ENCODE measurements around the gene ZNF473. TPM values are rescaled to one million over a fixed set of nuclear protein-coding genes. Genes with fewer than 3 reads are reported as not detected.
A peak's percentile ranks its signal among the peaks of the same experiment; 100 is the strongest.

ZNF473 gene
- total RNA-seq, 1 donor from 2014 or later, result 12.4 TPM

- Mint-ChIP-seq H3K27me3 (ENCODE audit: low read depth) (no peaks in the 10 kb centered on the region), H3K4me3 (no peak overlapping the region), H3K36me3 (peaks cover 35% of the 10 kb centered on the region), H3K4me1 (no peaks in the 10 kb centered on the region), H3K27ac (no peak overlapping the region), H3K9me3 (no peaks in the 10 kb centered on the region)
- TF ChIP-seq CTCF (IDR thresholded peaks at IDR 0.05; ENCODE audit: unreplicated experiment), result no peak
- DNase-seq (ENCODE audit: low spot score in 2 of 2, unreplicated experiment in 2 of 2), result no peak
Observed at GRCh38 chr19:50016225-50016807, 9.5 kb upstream of the ZNF473 start.

- Mint-ChIP-seq H3K4me1 (peaks cover 9% of the 10 kb centered on the region), H3K27me3 (ENCODE audit: low read depth) (no peaks in the 10 kb centered on the region), H3K9me3 (no peaks in the 10 kb centered on the region), H3K36me3 (peaks cover 17% of the 10 kb centered on the region), H3K4me3 (no peak overlapping the region), H3K27ac (no peak overlapping the region)
- TF ChIP-seq CTCF (IDR thresholded peaks at IDR 0.05; ENCODE audit: unreplicated experiment), result no peak
- no peak for DNase-seq (ENCODE audit: low spot score in 2 of 2, unreplicated experiment in 2 of 2)
Observed at GRCh38 chr19:50020481-50020880, 5.3 kb upstream of the ZNF473 start.

- Mint-ChIP-seq H3K4me1 (peaks cover 26% of the 10 kb centered on the region), H3K9me3 (no peaks in the 10 kb centered on the region), H3K4me3 (no peak overlapping the region), H3K27me3 (ENCODE audit: low read depth) (no peaks in the 10 kb centered on the region), H3K36me3 (peaks cover 10% of the 10 kb centered on the region), H3K27ac (no peak overlapping the region)
- no peak for DNase-seq (ENCODE audit: low spot score in 2 of 2, unreplicated experiment in 2 of 2)
- TF ChIP-seq CTCF (IDR thresholded peaks at IDR 0.05; ENCODE audit: unreplicated experiment), result no peak
Observed at GRCh38 chr19:50022823-50023222, 3.0 kb upstream of the ZNF473 start.

GRCh38 chr19:50024719-50025021 is 1.1 kb upstream of the ZNF473 start:
- DNase-seq (ENCODE audit: low spot score in 2 of 2, unreplicated experiment in 2 of 2), result no peak
- no peak for TF ChIP-seq CTCF (IDR thresholded peaks at IDR 0.05; ENCODE audit: unreplicated experiment)
- Mint-ChIP-seq H3K9me3 (no peaks in the 10 kb centered on the region), H3K4me1 (peaks cover 26% of the 10 kb centered on the region), H3K4me3 (peak overlapping the region; percentile 94), H3K27me3 (ENCODE audit: low read depth) (no peaks in the 10 kb centered on the region), H3K27ac (peak overlapping the region; percentile 99), H3K36me3 (peaks cover 8% of the 10 kb centered on the region)

GRCh38 chr19:50025022-50025793 is 597 bp upstream of the ZNF473 start, which contains the start of gene VRK3:
Gene VRK3, minus strand, starts transcription at chr19:50025372. Its CDS starts 9,210 bp downstream, at chr19:50016162.
- no peaks in the 10 kb centered on the region for H3K27me3 Mint-ChIP-seq (ENCODE audit: low read depth)
- peak within 1 kb of the TSS; percentile 99 for H3K27ac Mint-ChIP-seq
- peaks cover 8% of the 10 kb centered on the region for H3K36me3 Mint-ChIP-seq
- TF ChIP-seq CTCF (IDR thresholded peaks at IDR 0.05; ENCODE audit: unreplicated experiment), result no peak
- peak within 1 kb of the TSS; percentile 94 for H3K4me3 Mint-ChIP-seq
- H3K9me3 Mint-ChIP-seq, result no peaks in the 10 kb centered on the region
- H3K4me1 Mint-ChIP-seq, result peaks cover 26% of the 10 kb centered on the region
- DNase-seq (ENCODE audit: low spot score in 2 of 2, unreplicated experiment in 2 of 2), result peak; percentile 96 to 99
